NCI-H2227 (cell line): Measurements from ENCODE around the gene DUXB.

Experiments used
- DNase-seq: peaks from one replicate; lab custom pipeline; 2025; ENCODE audit not compliant: unreplicated experiment; lab: John Stamatoyannopoulos, UW

The DUXB gene

GRCh38 chr16:75667503-75667902 lies 33.8 kb downstream of the DUXB start:
- DNase-seq: no peak

DNA sequence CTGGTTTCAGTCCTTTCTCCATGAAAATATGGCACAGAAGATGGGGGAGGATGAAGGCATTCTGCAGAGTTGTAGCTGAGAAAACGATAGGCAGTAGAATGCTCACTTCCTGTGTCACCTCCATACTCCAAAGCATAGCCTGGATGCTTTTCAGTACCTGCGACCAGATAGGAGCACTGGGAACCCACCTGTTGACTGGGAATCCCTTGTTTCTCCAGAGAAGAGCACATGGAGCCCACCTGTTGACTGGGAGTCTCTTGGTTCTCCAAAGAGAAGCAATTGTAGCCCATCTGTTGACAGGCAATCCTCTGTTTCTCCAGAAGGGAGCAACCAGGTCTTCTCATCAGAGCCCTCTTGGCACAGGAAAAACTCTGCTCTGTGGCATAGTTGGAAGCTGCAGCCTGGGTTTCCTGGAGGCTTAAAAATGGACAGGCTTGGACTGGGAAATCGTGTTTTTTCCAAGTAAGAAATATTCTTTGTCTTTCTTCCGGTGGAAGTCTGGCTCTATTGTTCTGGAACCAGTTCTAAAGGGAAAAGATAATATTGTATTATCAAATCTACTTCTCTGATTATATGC lies 40.4 kb downstream of the DUXB start:
- DNase-seq: no peak

- no peak for DNase-seq
These were observed 40.9 kb downstream of the DUXB start for GRCh38 chr16:75660321-75660720.

DNA sequence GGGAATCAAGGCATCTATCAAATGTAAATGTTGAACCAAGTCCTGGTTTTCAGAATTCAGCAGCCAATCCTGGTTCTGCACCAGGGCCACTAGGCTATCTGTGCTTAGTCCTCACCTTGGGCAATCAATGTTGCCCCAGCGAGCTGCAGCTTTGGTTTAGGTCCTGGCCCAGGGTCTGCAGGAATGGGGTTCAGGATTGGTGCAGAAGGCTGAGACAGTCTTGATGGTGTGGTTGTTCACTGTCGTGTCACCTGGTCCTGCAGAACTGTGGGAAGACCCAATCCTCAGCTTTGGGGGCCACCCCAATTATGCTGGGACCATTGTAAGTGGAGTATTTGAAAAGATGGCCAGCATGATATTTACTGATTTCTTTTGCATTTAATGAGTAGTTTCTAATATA lies 43.1 kb downstream of the DUXB start:
- no peak for DNase-seq

DNA sequence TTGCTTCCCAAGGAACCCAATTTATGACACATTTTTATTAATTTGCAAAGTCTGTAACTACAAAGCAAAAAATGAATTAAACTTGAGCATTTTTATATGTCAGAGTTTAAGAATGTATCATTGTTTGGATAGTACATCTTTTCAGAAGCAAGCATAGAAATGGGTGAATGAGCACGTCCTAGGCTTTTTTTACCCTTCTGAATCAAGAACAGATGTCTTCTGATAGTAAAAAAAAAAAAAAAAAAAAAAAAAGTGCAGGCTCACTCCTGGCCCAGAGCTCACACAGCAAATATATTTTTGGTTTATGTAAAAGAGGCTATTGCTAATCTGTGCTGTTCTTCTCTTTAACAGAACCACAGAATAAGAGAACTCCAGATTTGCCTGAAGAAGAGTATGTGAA lies 47.3 kb downstream of the DUXB start:
- DNase-seq: no peak

DNA sequence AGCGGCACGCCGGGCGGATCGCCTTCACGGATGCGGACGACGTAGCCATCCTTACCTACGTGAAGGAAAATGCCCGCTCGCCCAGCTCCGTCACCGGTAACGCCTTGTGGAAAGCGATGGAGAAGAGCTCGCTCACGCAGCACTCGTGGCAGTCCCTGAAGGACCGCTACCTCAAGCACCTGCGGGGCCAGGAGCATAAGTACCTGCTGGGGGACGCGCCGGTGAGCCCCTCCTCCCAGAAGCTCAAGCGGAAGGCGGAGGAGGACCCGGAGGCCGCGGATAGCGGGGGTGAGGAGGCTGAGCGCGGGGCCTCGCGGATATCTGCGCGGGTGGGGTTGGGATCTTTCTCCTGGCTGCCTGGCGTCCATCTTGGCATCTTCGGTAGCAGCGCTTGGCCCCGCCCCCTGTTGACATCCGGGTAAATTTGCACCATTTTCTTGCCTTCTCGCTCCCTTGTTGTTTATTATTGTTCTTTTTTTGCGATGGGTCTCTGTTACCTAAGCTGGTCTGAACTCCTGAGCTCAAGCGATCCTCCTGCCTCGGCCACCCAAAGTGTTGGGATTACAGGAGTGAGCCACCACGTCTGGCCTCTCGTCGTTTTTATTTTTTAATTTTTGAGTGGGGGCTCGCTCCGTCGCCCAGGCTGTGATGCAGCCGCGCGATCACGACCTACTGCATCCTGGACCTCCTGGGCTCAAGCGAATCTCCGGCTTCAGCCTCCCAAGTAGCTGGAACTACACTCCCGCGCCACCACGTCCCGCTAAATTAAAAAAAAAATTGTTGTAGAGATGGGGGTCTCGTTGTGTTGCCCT lies 52.8 kb downstream of the DUXB start:
- peak; percentile 74 for DNase-seq

GRCh38 chr16:75647492-75648264 lies 53.6 kb downstream of the DUXB start, which contains the start of the genes KARS1 and TERF2IP:
KARS1 (minus strand) TSS chr16:75647665; CDS start chr16:75647639, 26 bp downstream.
TERF2IP (plus strand) TSS chr16:75647773; CDS start chr16:75647883, 110 bp downstream.
- peak; percentile 90 for DNase-seq

DNA sequence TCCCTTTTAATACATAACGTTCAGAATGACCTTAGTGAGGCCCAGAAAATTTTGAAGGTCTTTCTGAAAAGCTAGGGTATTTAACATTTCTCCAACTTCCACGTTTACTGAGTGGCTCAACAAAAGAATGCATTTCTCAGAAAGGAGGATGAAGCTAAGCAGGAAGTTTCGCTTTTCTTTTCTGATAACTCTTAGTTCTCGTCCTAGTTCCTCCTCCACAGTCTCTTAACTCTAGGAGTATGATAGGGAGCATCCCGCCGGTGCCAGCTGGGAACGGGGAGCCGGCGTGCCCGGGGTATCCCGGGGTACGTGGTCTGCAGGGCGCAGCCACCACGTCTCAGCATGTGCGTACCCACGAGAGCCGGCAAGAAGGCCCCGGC lies 54.2 kb downstream of the DUXB start:
- no peak for DNase-seq

GRCh38 chr16:75644240-75645012 lies 56.8 kb downstream of the DUXB start:
- no peak for DNase-seq
